ENCODE measurements around the gene SCAP. TPM values are rescaled to one million over a fixed set of nuclear protein-coding genes. Genes with fewer than 3 reads are reported as not detected.

The SCAP gene
- polyA plus RNA-seq, 1 of the 3 experiments (the other 2 are of a cell fraction): 28.0 TPM

- peaks cover 75% of the 10 kb centered on the region for H4K20me1 ChIP-seq (ENCODE audit: insufficient read depth)
- CTCF ChIA-PET: no interaction called here
- POLR2A ChIA-PET: no interaction called here
Measured at GRCh38 chr3:47392933-47393332, 82.8 kb downstream of the SCAP start.

DNA sequence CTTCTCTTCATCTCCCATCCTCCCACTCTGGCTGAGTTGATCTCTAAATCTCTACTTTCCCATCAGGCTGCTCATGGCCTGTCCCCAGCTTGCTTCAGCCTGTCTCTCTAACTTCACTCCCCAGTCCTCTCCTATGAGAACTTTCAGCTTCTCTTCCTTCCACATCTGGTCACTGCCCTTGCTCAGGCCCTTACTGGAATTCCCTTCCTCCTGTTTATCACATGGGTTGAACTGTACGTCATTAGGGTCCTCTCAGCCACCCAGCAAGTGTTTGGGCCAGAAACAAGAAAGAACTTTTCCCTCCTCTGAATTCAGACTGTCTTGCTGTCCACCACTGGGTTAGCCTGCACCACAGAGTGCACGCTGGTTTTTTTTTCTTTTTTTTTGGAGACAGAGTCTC, 89.9 kb downstream of the SCAP start:
- Histone ChIP-seq H3K36me3 (replicated peaks in 1 of 2; ENCODE audit: control insufficient read depth in 1 of 2, insufficient read depth in 2 of 2, low read length in 1 of 2) (peaks cover 0 to 13% of the 10 kb centered on the region in 2 experiments), H3K9ac (no peak overlapping the region), H3K27ac (ENCODE audit: low read depth in 2 of 2, low read length in 1 of 2) (no peak overlapping the region), H4K20me1 (ENCODE audit: insufficient read depth) (peaks cover 79% of the 10 kb centered on the region), H3K9me3 (no peaks in the 10 kb centered on the region), H3K4me1 (ENCODE audit: control insufficient read depth in 1 of 2, insufficient read depth in 2 of 2, low read depth in 1 of 2, low read length in 1 of 2) (peaks cover 0 to 10% of the 10 kb centered on the region in 2 experiments; a peak in 1 of 4 replicates), H3K79me2 (ENCODE audit: insufficient read depth) (peaks cover 98% of the 10 kb centered on the region), H3F3A (replicated peaks; ENCODE audit: insufficient read depth) (peaks cover 3% of the 10 kb centered on the region), H3K27me3 (ENCODE audit: insufficient read depth) (no peaks in the 10 kb centered on the region), H2AFZ (ENCODE audit: low read depth) (no peak overlapping the region), H3K9me2 (no peaks in the 10 kb centered on the region), H3K4me3 (ENCODE audit: low read depth in 2 of 2, low read length in 1 of 2) (no peak overlapping the region), H3K4me2 (no peak overlapping the region)
- POLR2A ChIA-PET: no interaction called here
- no peak for DNase-seq
- 95% methylated on average over 2 of the region's 2 CpGs for WGBS (ENCODE audit: low lambda C conversion rate)
- no peak for TF ChIP-seq TCF12 (IDR thresholded peaks at IDR 0.05)
- TF ChIP-seq JUND (IDR thresholded peaks at IDR 0.05): no peak
- no peak for TF ChIP-seq YY1 (IDR thresholded peaks at IDR 0.05; ENCODE audit: low read depth)
- TF ChIP-seq, protein P1, sequence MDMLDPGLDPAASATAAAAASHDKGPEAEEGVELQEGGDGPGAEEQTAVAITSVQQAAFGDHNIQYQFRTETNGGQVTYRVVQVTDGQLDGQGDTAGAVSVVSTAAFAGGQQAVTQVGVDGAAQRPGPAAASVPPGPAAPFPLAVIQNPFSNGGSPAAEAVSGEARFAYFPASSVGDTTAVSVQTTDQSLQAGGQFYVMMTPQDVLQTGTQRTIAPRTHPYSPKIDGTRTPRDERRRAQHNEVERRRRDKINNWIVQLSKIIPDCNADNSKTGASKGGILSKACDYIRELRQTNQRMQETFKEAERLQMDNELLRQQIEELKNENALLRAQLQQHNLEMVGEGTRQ (IDR thresholded peaks at IDR 0.05; ENCODE audit: borderline replicate concordance, low read depth, low read length): no peak
- no peak for TF ChIP-seq ZBTB33 (IDR thresholded peaks at IDR 0.05; ENCODE audit: borderline replicate concordance, low read depth)
- TF ChIP-seq CTCF (IDR thresholded peaks at IDR 0.05): no peak
- no peak for TF ChIP-seq SIN3A (IDR thresholded peaks at IDR 0.05; ENCODE audit: borderline replicate concordance, low read depth, low read length)
- no peak for TF ChIP-seq RFX5 (IDR thresholded peaks at IDR 0.05; ENCODE audit: low read length)
- CTCF ChIA-PET: no interaction called here

More at GRCh38 chr3:47392933-47393332, 82.8 kb downstream of the SCAP start:
- H3K4me3 ChIP-seq (ENCODE audit: low read depth in 2 of 2, low read length in 1 of 2): no peak overlapping the region
- H2AFZ ChIP-seq (ENCODE audit: low read depth): no peak overlapping the region
- no peaks in the 10 kb centered on the region for H3K27me3 ChIP-seq (ENCODE audit: insufficient read depth)
- peaks cover 98% of the 10 kb centered on the region for H3K79me2 ChIP-seq (ENCODE audit: insufficient read depth)
- no peaks in the 10 kb centered on the region for H3K9me3 ChIP-seq
- TF ChIP-seq NFIC (IDR thresholded peaks at IDR 0.05; ENCODE audit: borderline replicate concordance) (no peak), RCOR1 (IDR thresholded peaks at IDR 0.05; ENCODE audit: low read length) (no peak), NRF1 (IDR thresholded peaks at IDR 0.05; ENCODE audit: low read depth, low read length) (no peak), EZH2phosphoT487 (IDR thresholded peaks at IDR 0.05; ENCODE audit: borderline replicate concordance, low read depth) (no peak), YY1 (IDR thresholded peaks at IDR 0.05; ENCODE audit: low read depth) (no peak), EP300 (IDR thresholded peaks at IDR 0.05; ENCODE audit: borderline replicate concordance in 1 of 2, low read depth in 1 of 2, low read length in 1 of 2) (no peak), POLR2AphosphoS5 (IDR thresholded peaks at IDR 0.05; ENCODE audit: low read depth, low read length) (no peak), ZBTB33 (IDR thresholded peaks at IDR 0.05; ENCODE audit: borderline replicate concordance, low read depth) (no peak), RAD21 (IDR thresholded peaks at IDR 0.05; ENCODE audit: low read length) (no peak), FOXJ3 (CRISPR knock-in tag; IDR thresholded peaks at IDR 0.05) (no peak)
- H3K9ac ChIP-seq: no peak overlapping the region
- H3K4me2 ChIP-seq: no peak overlapping the region
- H3K4me1 ChIP-seq (ENCODE audit: control insufficient read depth in 1 of 2, insufficient read depth in 2 of 2, low read depth in 1 of 2, low read length in 1 of 2): peaks cover 11 to 18% of the 10 kb centered on the region in 2 experiments; a peak in 2 of 4 replicates
- WGBS (ENCODE audit: low lambda C conversion rate): 100% methylated on average over 3 of the region's 3 CpGs
- H3K9me2 ChIP-seq: no peaks in the 10 kb centered on the region
- no peak for DNase-seq
- H3F3A ChIP-seq (replicated peaks; ENCODE audit: insufficient read depth): no peaks in the 10 kb centered on the region
- H3K27ac ChIP-seq (ENCODE audit: low read depth in 2 of 2, low read length in 1 of 2): no peak overlapping the region
- H3K36me3 ChIP-seq (replicated peaks in 1 of 2; ENCODE audit: control insufficient read depth in 1 of 2, insufficient read depth in 2 of 2, low read length in 1 of 2): peaks cover 0 to 3% of the 10 kb centered on the region in 2 experiments

Measured in SK-N-SH (cell line).